Keratinocyte (primary cell): ENCODE measurements around the gene METTL8. TPM values are rescaled to one million over a fixed set of nuclear protein-coding genes. Genes with fewer than 3 reads are reported as not detected.

Source experiments
- DNase-seq: peaks from one replicate; pipeline ENCODE4 v3.0.0-alpha.2; 2011; ENCODE audit warnings: low read depth, missing footprints, low spot score
- FAIRE-seq: peaks from 2 replicates; lab custom pipeline; 2011; peaks lifted over from hg19 to GRCh38; lab: Jason Lieb, UNC
- H2AFZ ChIP-seq: 2 replicates; pipeline ENCODE4 v1.6.0; 2012; ENCODE audit warnings: low read length, control low read depth, inconsistent platforms; ENCODE audit not compliant: control insufficient read depth
- H3K27ac ChIP-seq: 2 replicates; pipeline ENCODE4 v1.5.1; 2011; ENCODE audit warnings: low read length; ENCODE audit not compliant: control insufficient read depth, insufficient read depth
- H3K27me3 ChIP-seq: 3 replicates; pipeline ENCODE4 v1.6.0; 2011; ENCODE audit warnings: low read length; ENCODE audit not compliant: control insufficient read depth, insufficient read depth; ENCODE audit errors: extremely low read depth
- H3K36me3 ChIP-seq, 2 experiments: 2 replicates in 1 of 2; 3 replicates in 1 of 2; pipeline ENCODE4 v1.5.1; 2011; ENCODE audit warnings: low read length in 2 of 2, mild to moderate bottlenecking in 1 of 2; ENCODE audit not compliant: control insufficient read depth in 2 of 2, insufficient read depth in 2 of 2; ENCODE audit errors: extremely low read depth in 1 of 2
- H3K4me1 ChIP-seq: 3 replicates; pipeline ENCODE4 v1.5.1; 2011; ENCODE audit warnings: low read length; ENCODE audit not compliant: control insufficient read depth, insufficient read depth; ENCODE audit errors: extremely low read depth
- H3K4me2 ChIP-seq: 3 replicates; pipeline ENCODE4 v1.6.0; 2011; ENCODE audit warnings: low read depth, low read length; ENCODE audit not compliant: control insufficient read depth, insufficient read depth; ENCODE audit errors: extremely low read depth
- H3K4me3 ChIP-seq, 3 experiments: fragments of 200-600 bp in 1 of 3; sonication (generic) in 1 of 3; 2 replicates in 2 of 3; 3 replicates in 1 of 3; pipeline ENCODE4 v1.5.1; 2011 to 2016; ENCODE audit warnings: low read length in 3 of 3, mild to moderate bottlenecking in 3 of 3, control low read depth in 2 of 3, inconsistent platforms in 1 of 3, low read depth in 1 of 3, mixed read lengths in 1 of 3, mixed run types in 1 of 3, moderate library complexity in 1 of 3; ENCODE audit not compliant: control insufficient read depth in 2 of 3, insufficient read depth in 2 of 3; ENCODE audit errors: extremely low read depth in 1 of 3
- H3K79me2 ChIP-seq: 2 replicates; pipeline ENCODE4 v1.6.0; 2012; ENCODE audit warnings: low read length; ENCODE audit not compliant: control insufficient read depth, insufficient read depth
- H3K9ac ChIP-seq: 3 replicates; pipeline ENCODE4 v1.6.0; 2011; ENCODE audit warnings: low read length; ENCODE audit not compliant: control insufficient read depth, insufficient read depth; ENCODE audit errors: extremely low read depth
- H3K9me1 ChIP-seq: 3 replicates; pipeline ENCODE4 v1.6.0; 2011; ENCODE audit warnings: low read length; ENCODE audit not compliant: control insufficient read depth, insufficient read depth; ENCODE audit errors: extremely low read depth
- H3K9me3 ChIP-seq: 2 replicates; pipeline ENCODE4 v1.5.1; 2012; ENCODE audit warnings: low read depth, low read length; ENCODE audit not compliant: control insufficient read depth
- H4K20me1 ChIP-seq: 3 replicates; pipeline ENCODE4 v1.6.0; 2011; ENCODE audit warnings: low read length; ENCODE audit not compliant: control insufficient read depth, insufficient read depth; ENCODE audit errors: extremely low read depth
- EZH2 ChIP-seq: IDR thresholded peaks from one replicate; pipeline ENCODE4 v1.6.1; 2012; ENCODE audit warnings: inconsistent platforms, mild to moderate bottlenecking, low read length, moderate library complexity
- dilution Hi-C: fragments of 300-500 bp; cut with MboI; formaldehyde crosslinking; loops from one replicate; pipeline ENCODE4 v1.7.0; 2020; ENCODE audit warnings: low sequenced_read_pairs; ENCODE audit not compliant: extremely low pct_ligation_motif_present
- polyA plus RNA-seq, 5 experiments: library from polyadenylated mRNA; depleted of rRNA in 3 of 5; stranded (reverse) in 3 of 5; stranded (forward) in 1 of 5; unstranded in 1 of 5; fragments of >200 nt; gene quantifications; 1 replicate in 1 of 5; 2 replicates in 3 of 5; 3 replicates in 1 of 5; pipeline versions ENCODE4 v1.2.1 to v1.2.3, GENCODE V29; 2011 to 2012; ENCODE audit warnings: missing spikeins in 2 of 5, low read depth in 1 of 5, low replicate concordance in 1 of 5
- TF ChIP-seq, protein P1 (sequence below), 3 experiments: IDR thresholded peaks in 1 of 3; conservative IDR thresholded peaks in 1 of 3; optimal IDR thresholded peaks in 1 of 3; 2 replicates in 2 of 3; 3 replicates in 1 of 3; pipeline versions ENCODE3 to v1.5.1; 2011; ENCODE audit warnings: low read length in 3 of 3, mild to moderate bottlenecking in 3 of 3, moderate library complexity in 2 of 3, control low read depth in 1 of 3, inconsistent platforms in 1 of 3; ENCODE audit not compliant: insufficient read depth in 2 of 3; ENCODE audit errors: extremely low read depth in 1 of 3

The METTL8 gene
- polyA plus RNA-seq, 1 donor (not counting 4 experiments of a cell fraction or from before 2014, with no cell fraction given) = 81.2 TPM

DNA sequence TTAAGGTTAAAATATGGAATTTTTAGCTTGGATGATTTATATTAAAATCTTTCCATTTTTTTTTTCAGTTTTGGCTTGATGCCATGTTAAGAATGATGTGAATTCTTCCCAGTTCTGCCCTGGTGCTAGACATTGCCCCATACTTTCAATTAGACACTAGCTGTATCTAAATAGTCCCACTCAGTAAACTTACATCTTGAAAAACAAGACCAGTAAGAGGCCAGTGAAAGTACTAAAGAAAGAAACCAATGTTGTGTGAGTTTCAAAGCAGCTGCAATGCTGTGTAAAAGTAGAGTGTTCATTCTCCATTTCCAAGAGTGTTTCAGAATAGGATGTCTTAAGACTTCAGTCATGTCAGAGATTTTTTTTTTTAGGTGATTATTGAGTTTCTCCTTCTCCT is 48.5 kb upstream of the METTL8 start:
- H3K9ac ChIP-seq = no peak overlapping the region
- H3K4me3 ChIP-seq = no peak overlapping the region
- H3K4me2 ChIP-seq = no peak overlapping the region
- no peak overlapping the region for H2AFZ ChIP-seq
- H3K79me2 ChIP-seq = no peaks in the 10 kb centered on the region
- H3K36me3 ChIP-seq = peaks cover 8 to 10% of the 10 kb centered on the region in 2 experiments
- TF ChIP-seq EZH2 = no peak
- TF ChIP-seq, protein P1, sequence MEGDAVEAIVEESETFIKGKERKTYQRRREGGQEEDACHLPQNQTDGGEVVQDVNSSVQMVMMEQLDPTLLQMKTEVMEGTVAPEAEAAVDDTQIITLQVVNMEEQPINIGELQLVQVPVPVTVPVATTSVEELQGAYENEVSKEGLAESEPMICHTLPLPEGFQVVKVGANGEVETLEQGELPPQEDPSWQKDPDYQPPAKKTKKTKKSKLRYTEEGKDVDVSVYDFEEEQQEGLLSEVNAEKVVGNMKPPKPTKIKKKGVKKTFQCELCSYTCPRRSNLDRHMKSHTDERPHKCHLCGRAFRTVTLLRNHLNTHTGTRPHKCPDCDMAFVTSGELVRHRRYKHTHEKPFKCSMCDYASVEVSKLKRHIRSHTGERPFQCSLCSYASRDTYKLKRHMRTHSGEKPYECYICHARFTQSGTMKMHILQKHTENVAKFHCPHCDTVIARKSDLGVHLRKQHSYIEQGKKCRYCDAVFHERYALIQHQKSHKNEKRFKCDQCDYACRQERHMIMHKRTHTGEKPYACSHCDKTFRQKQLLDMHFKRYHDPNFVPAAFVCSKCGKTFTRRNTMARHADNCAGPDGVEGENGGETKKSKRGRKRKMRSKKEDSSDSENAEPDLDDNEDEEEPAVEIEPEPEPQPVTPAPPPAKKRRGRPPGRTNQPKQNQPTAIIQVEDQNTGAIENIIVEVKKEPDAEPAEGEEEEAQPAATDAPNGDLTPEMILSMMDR (optimal IDR thresholded peaks at IDR 0.05 in 1 of 3, IDR thresholded peaks at IDR 0.05 in 1 of 3, conservative IDR thresholded peaks at IDR 0.05 in 1 of 3; ENCODE audit: extremely low read depth in 1 of 3, insufficient read depth in 2 of 3, low read length in 3 of 3) = no peak
- no peaks in the 10 kb centered on the region for H3K27me3 ChIP-seq
- no peak overlapping the region for H3K27ac ChIP-seq
- no peaks in the 10 kb centered on the region for H3K9me1 ChIP-seq
- dilution Hi-C loops = no loop called here
- no peak for DNase-seq
- H3K4me1 ChIP-seq = no peaks in the 10 kb centered on the region
- no peaks in the 10 kb centered on the region for H3K9me3 ChIP-seq
- no peak for FAIRE-seq
- no peaks in the 10 kb centered on the region for H4K20me1 ChIP-seq

- no peaks in the 10 kb centered on the region for H3K4me1 ChIP-seq
- no peaks in the 10 kb centered on the region for H4K20me1 ChIP-seq
- no peak for DNase-seq
- H3K27ac ChIP-seq = no peak overlapping the region
- no peak overlapping the region for H3K9ac ChIP-seq
- no peak for FAIRE-seq
- no peaks in the 10 kb centered on the region for H3K27me3 ChIP-seq
- no peaks in the 10 kb centered on the region for H3K9me1 ChIP-seq
- no peaks in the 10 kb centered on the region for H3K79me2 ChIP-seq
- no peak overlapping the region for H2AFZ ChIP-seq
- no peak overlapping the region for H3K4me3 ChIP-seq
- H3K36me3 ChIP-seq = peaks cover 8 to 10% of the 10 kb centered on the region in 2 experiments
- H3K9me3 ChIP-seq = no peaks in the 10 kb centered on the region
- TF ChIP-seq, protein P1 (optimal IDR thresholded peaks at IDR 0.05 in 1 of 3, IDR thresholded peaks at IDR 0.05 in 1 of 3, conservative IDR thresholded peaks at IDR 0.05 in 1 of 3; ENCODE audit: extremely low read depth in 1 of 3, insufficient read depth in 2 of 3, low read length in 3 of 3) = no peak
- TF ChIP-seq EZH2 = no peak
- no peak overlapping the region for H3K4me2 ChIP-seq
- dilution Hi-C loops = no loop called here
Observed at GRCh38 chr2:171480908-171481307, 47.1 kb upstream of the METTL8 start.
